HepG2 (cell line): Measurements from ENCODE around the gene EIF2B1. TPM values are rescaled to one million over a fixed set of nuclear protein-coding genes. Genes with fewer than 3 reads are reported as not detected.

Experiments
- KDM2A ChIP-seq: sonication (generic); formaldehyde crosslinking; IDR thresholded peaks from 2 replicates; pipeline ENCODE4 v1.4.0; 2020; ENCODE audit warnings: low read depth, missing genetic modification reagents, borderline replicate concordance
- MATR3 ChIP-seq: sonication (generic); formaldehyde crosslinking; IDR thresholded peaks from 2 replicates; pipeline ENCODE4 v1.4.0; 2020; ENCODE audit warnings: missing genetic modification reagents
- PHF20 ChIP-seq: sonication (generic); formaldehyde crosslinking; IDR thresholded peaks from 2 replicates; pipeline ENCODE4 v1.5.0; 2020; ENCODE audit warnings: mild to moderate bottlenecking, missing genetic modification reagents
- RBM22 ChIP-seq: fragments of 200-400 bp; formaldehyde crosslinking; optimal IDR thresholded peaks from 2 replicates; pipeline ENCODE3; 2017; ENCODE audit warnings: mild to moderate bottlenecking, low read length, moderate library complexity
- RFXAP ChIP-seq: sonication (generic); formaldehyde crosslinking; IDR thresholded peaks from 2 replicates; pipeline ENCODE4 v1.4.0; 2020; ENCODE audit warnings: missing genetic modification reagents, borderline replicate concordance
- U2AF2 ChIP-seq: fragments of 200-400 bp; formaldehyde crosslinking; IDR thresholded peaks from 2 replicates; pipeline ENCODE4 v1.6.1; 2017; ENCODE audit warnings: low read depth, mild to moderate bottlenecking, low read length
- ZEB1 ChIP-seq: IDR thresholded peaks from 2 replicates; pipeline ENCODE4 v1.6.1; 2012; ENCODE audit warnings: mild to moderate bottlenecking, low read depth, inconsistent platforms; ENCODE audit not compliant: insufficient replicate concordance
- ZFY ChIP-seq: sonication (generic); formaldehyde crosslinking; IDR thresholded peaks from 2 replicates; pipeline ENCODE4 v1.4.0; 2020; ENCODE audit warnings: missing genetic modification reagents
- ZKSCAN1 ChIP-seq: fragments of 150-350 bp; IDR thresholded peaks from 2 replicates; pipeline ENCODE4 v1.6.1; 2014; ENCODE audit warnings: low read length
- ZNF501 ChIP-seq: sonication (generic); formaldehyde crosslinking; IDR thresholded peaks from 2 replicates; pipeline ENCODE4 v1.5.1; 2020; ENCODE audit warnings: mild to moderate bottlenecking, moderate library complexity, missing genetic modification reagents
- ZNF556 ChIP-seq: sonication (generic); formaldehyde crosslinking; IDR thresholded peaks from 2 replicates; pipeline ENCODE4 v1.4.0; 2020; ENCODE audit warnings: mild to moderate bottlenecking, missing genetic modification reagents, borderline replicate concordance
- polyA plus RNA-seq, 8 experiments: library from polyadenylated mRNA; depleted of rRNA in 3 of 8; stranded (reverse) in 7 of 8; unstranded in 1 of 8; fragments of >200 nt; fragmentation: Illumina TruSeq in 4 of 8; extraction: Trizol in 4 of 8; gene quantifications; 2 replicates each; pipeline versions ENCODE4 v1.2.1 to v1.2.3, GENCODE V29; 2011 to 2016; ENCODE audit warnings: low read depth in 4 of 8, missing spikeins in 1 of 8, mixed read lengths in 1 of 8; ENCODE audit not compliant: insufficient read depth in 1 of 8
- total RNA-seq, 5 experiments: library from RNA; depleted of rRNA; stranded (reverse); fragments of >200 nt; fragmentation: Illumina TruSeq; extraction: Trizol; gene quantifications; 2 replicates each; pipeline ENCODE4 v1.2.3, GENCODE V29; 2016; ENCODE audit warnings: low read depth in 1 of 5
- TF ChIP-seq, protein P1 (sequence below): sonication (generic); formaldehyde crosslinking; IDR thresholded peaks from 2 replicates; pipeline ENCODE4 v1.8.0; 2022; ENCODE audit warnings: missing genetic modification reagents, mild to moderate bottlenecking, inconsistent platforms, borderline replicate concordance
- TF ChIP-seq, protein P2 (sequence below): IDR thresholded peaks from 2 replicates; pipeline ENCODE4 v1.6.1; 2016; ENCODE audit warnings: missing compliant biosample characterization, missing genetic modification reagents, borderline replicate concordance
- TF ChIP-seq, protein P3 (sequence below), 2 experiments: sonication (generic) in 1 of 2; formaldehyde crosslinking in 1 of 2; IDR thresholded peaks; 2 replicates each; pipeline versions ENCODE4 v1.6.1 to v1.9.0; 2014 to 2022; ENCODE audit warnings: antibody characterized with exemption in 1 of 2, borderline replicate concordance in 1 of 2, inconsistent platforms in 1 of 2, low read depth in 1 of 2, missing genetic modification reagents in 1 of 2
- TF ChIP-seq, protein P4 (sequence below): sonication (generic); formaldehyde crosslinking; IDR thresholded peaks from 2 replicates; pipeline ENCODE4 v1.4.0; 2020; ENCODE audit warnings: missing genetic modification reagents
- TF ChIP-seq, protein P5 (sequence below): sonication (generic); formaldehyde crosslinking; IDR thresholded peaks from 2 replicates; pipeline ENCODE4 v1.4.0; 2020; ENCODE audit warnings: missing genetic modification reagents

EIF2B1 gene
- total and polyA plus RNA-seq, 2 of the 13 experiments (the other 11 are each of a cell fraction or from before 2014, with no cell fraction given), result 18.7 to 37.4 TPM

DNA sequence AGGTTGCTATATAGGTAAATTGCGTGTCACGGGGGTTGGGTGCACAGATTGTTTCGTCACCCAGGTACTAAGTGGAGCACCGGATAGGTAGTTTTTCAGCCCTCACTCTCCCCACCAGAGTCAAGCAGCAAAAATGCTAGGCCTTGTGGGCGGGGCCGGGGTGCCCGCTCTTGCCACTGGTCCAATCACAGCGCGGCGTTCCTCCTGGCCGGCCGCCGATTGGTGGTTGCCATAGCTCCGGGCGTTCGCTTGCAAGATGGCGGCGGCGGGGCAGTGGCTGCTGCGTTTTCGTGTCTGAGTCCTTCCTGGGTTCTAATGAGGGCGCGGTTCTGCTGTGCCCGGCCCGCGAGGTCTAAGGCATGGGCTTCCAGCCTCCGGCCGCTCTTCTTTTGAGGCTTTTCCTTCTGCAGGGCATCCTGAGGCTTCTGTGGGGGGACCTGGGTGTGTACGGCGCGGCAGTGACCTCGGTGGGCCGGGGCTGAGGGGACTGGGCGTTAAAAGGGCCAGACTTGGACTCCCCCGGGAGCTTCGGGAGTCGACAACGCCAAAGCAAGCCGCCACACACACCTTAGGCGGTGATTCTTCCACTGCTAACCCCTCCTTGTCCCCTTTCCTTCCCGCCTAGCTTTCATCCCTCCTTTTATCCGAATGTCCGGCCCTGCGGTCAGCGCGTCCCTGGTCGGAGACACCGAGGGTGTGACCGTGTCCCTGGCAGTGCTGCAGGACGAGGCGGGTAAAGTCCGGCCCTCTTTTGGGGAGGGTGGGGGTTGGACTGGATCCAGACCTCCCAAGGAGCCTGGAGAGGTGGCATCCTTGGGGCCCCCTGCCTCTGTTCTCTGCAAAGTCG is 37.6 kb upstream of the EIF2B1 start, which contains the start of gene TCTN2 (continued):
- TF ChIP-seq, protein P1, sequence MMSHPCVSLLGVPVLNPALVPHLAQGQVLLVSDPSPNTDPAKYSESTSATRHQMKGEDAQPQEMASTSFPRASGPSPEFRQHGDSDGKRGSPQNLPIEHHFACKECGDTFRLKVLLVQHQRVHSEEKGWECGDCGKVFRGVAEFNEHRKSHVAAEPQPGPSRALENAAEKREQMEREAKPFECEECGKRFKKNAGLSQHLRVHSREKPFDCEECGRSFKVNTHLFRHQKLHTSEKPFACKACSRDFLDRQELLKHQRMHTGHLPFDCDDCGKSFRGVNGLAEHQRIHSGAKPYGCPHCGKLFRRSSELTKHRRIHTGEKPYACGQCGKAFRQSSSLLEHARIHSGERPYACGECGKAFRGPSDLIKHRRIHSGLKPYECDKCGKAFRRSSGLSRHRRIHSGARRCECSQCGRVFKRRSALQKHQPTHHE, result peak; percentile 55; the same call in 1 of the 2 replicates
- TF ChIP-seq KDM2A, result peak; percentile 43; the same call in 1 of the 2 replicates
- TF ChIP-seq U2AF2, result peak; percentile 96
- no peak for TF ChIP-seq MATR3
- TF ChIP-seq, protein P2, sequence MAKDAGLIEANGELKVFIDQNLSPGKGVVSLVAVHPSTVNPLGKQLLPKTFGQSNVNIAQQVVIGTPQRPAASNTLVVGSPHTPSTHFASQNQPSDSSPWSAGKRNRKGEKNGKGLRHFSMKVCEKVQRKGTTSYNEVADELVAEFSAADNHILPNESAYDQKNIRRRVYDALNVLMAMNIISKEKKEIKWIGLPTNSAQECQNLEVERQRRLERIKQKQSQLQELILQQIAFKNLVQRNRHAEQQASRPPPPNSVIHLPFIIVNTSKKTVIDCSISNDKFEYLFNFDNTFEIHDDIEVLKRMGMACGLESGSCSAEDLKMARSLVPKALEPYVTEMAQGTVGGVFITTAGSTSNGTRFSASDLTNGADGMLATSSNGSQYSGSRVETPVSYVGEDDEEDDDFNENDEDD (CRISPR knock-in tag), result peak; percentile 82
- TF ChIP-seq, protein P3, sequence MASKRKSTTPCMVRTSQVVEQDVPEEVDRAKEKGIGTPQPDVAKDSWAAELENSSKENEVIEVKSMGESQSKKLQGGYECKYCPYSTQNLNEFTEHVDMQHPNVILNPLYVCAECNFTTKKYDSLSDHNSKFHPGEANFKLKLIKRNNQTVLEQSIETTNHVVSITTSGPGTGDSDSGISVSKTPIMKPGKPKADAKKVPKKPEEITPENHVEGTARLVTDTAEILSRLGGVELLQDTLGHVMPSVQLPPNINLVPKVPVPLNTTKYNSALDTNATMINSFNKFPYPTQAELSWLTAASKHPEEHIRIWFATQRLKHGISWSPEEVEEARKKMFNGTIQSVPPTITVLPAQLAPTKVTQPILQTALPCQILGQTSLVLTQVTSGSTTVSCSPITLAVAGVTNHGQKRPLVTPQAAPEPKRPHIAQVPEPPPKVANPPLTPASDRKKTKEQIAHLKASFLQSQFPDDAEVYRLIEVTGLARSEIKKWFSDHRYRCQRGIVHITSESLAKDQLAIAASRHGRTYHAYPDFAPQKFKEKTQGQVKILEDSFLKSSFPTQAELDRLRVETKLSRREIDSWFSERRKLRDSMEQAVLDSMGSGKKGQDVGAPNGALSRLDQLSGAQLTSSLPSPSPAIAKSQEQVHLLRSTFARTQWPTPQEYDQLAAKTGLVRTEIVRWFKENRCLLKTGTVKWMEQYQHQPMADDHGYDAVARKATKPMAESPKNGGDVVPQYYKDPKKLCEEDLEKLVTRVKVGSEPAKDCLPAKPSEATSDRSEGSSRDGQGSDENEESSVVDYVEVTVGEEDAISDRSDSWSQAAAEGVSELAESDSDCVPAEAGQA (IDR thresholded peaks at IDR 0.05; ENCODE audit: low read depth), result peak; percentile 85
- TF ChIP-seq, protein P3 (CRISPR knock-in tag; IDR thresholded peaks at IDR 0.05; ENCODE audit: borderline replicate concordance), result no peak
- peak; percentile 39; the same call in 1 of the 2 replicates for TF ChIP-seq PHF20
- peak; percentile 13 for TF ChIP-seq ZEB1
- TF ChIP-seq ZKSCAN1, result peak; percentile 90
- TF ChIP-seq, protein P4, sequence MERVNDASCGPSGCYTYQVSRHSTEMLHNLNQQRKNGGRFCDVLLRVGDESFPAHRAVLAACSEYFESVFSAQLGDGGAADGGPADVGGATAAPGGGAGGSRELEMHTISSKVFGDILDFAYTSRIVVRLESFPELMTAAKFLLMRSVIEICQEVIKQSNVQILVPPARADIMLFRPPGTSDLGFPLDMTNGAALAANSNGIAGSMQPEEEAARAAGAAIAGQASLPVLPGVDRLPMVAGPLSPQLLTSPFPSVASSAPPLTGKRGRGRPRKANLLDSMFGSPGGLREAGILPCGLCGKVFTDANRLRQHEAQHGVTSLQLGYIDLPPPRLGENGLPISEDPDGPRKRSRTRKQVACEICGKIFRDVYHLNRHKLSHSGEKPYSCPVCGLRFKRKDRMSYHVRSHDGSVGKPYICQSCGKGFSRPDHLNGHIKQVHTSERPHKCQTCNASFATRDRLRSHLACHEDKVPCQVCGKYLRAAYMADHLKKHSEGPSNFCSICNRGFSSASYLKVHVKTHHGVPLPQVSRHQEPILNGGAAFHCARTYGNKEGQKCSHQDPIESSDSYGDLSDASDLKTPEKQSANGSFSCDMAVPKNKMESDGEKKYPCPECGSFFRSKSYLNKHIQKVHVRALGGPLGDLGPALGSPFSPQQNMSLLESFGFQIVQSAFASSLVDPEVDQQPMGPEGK (CRISPR knock-in tag), result 0 out of 2 replicates have a peak, but pooled peaks have one; percentile 18
- peak; percentile 49; the same call in 1 of the 2 replicates for TF ChIP-seq ZNF501 (CRISPR knock-in tag)
- TF ChIP-seq ZFY (CRISPR knock-in tag), result peak; percentile 93
- TF ChIP-seq, protein P5, sequence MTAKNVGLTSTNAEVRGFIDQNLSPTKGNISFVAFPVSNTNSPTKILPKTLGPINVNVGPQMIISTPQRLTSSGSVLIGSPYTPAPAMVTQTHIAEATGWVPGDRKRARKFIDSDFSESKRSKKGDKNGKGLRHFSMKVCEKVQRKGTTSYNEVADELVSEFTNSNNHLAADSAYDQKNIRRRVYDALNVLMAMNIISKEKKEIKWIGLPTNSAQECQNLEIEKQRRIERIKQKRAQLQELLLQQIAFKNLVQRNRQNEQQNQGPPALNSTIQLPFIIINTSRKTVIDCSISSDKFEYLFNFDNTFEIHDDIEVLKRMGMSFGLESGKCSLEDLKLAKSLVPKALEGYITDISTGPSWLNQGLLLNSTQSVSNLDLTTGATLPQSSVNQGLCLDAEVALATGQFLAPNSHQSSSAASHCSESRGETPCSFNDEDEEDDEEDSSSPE (CRISPR knock-in tag), result peak; percentile 83
- TF ChIP-seq ZNF556, result no peak
- peak; percentile 60 for TF ChIP-seq RBM22
- TF ChIP-seq RFXAP (CRISPR knock-in tag), result peak; percentile 52; the same call in 1 of the 2 replicates
